SU-DHL-6 (cell line): ENCODE measurements around the gene CDK16.

ENCODE experiments used
- CTCF ChIP-seq: fragments of 200-600 bp; sonication (generic); IDR thresholded peaks from one replicate; pipeline ENCODE4 v1.5.1; 2017; ENCODE audit warnings: antibody characterized with exemption, mild to moderate bottlenecking, low read length, moderate library complexity; ENCODE audit not compliant: insufficient read depth, poor library complexity, severe bottlenecking
- EZH2phosphoT487 ChIP-seq: fragments of 200-600 bp; sonication (generic), shearing (Covaris generic); conservative IDR thresholded peaks from 2 replicates; pipeline ENCODE4 v1.6.1; 2018; ENCODE audit warnings: mild to moderate bottlenecking, antibody characterized with exemption, low read length, moderate library complexity, mixed read lengths

GRCh38 chrX:47248576-47248975, 30.1 kb downstream of the CDK16 start:
- TF ChIP-seq CTCF = no peak
- no peak for TF ChIP-seq EZH2phosphoT487
